ENCODE measurements around the gene SLC24A3.

Gene SLC24A3

DNA sequence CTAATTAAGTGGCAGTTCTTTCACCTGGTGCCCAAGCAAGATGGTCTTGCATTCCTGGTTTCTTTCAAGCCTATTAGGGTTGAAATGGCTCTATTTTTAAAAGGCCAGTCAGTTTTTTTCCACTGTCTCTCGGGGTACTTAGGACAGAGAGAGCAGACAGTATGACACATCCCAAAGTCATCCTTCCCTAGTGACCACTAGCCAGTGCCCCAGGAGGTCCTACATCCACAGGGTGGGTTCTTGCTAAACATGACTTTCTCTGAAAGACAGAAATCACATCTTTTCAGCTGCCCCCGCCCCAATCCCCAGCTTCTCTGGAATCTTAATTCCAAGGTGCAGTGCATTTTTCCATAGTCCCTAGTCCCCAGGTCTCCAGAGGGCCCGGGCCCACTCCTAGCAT is 192.4 kb downstream of the SLC24A3 start:
- TF ChIP-seq, protein P1, sequence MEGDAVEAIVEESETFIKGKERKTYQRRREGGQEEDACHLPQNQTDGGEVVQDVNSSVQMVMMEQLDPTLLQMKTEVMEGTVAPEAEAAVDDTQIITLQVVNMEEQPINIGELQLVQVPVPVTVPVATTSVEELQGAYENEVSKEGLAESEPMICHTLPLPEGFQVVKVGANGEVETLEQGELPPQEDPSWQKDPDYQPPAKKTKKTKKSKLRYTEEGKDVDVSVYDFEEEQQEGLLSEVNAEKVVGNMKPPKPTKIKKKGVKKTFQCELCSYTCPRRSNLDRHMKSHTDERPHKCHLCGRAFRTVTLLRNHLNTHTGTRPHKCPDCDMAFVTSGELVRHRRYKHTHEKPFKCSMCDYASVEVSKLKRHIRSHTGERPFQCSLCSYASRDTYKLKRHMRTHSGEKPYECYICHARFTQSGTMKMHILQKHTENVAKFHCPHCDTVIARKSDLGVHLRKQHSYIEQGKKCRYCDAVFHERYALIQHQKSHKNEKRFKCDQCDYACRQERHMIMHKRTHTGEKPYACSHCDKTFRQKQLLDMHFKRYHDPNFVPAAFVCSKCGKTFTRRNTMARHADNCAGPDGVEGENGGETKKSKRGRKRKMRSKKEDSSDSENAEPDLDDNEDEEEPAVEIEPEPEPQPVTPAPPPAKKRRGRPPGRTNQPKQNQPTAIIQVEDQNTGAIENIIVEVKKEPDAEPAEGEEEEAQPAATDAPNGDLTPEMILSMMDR (conservative IDR thresholded peaks at IDR 0.05; ENCODE audit: low read length) = no peak
- DNase-seq (ENCODE audit: low read depth) = no peak
- H3K4me3 ChIP-seq (ENCODE audit: low read length) = no peak overlapping the region

DNA sequence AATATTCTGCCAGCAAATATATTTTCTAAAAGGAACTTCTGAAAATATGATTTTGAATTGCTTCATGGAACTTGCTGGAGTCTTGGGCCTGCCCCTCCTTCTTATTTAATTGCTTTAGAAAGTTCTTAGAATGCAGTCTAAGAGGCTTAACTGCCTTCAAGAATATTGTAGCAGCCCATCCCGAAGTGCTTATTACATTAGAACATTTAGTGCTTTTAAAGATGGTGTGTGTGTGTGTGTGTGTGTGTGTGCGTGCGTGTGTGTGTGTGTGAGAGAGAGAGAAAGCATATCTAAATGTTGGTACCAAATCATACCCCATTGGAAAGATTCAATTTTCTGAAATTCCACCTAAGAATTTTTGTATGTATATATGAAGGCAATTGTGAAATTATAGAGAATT is 193.5 kb downstream of the SLC24A3 start:
- no peak for DNase-seq (ENCODE audit: low read depth)
- TF ChIP-seq, protein P1 (conservative IDR thresholded peaks at IDR 0.05; ENCODE audit: low read length) = no peak
- no peak overlapping the region for H3K4me3 ChIP-seq (ENCODE audit: low read length)

DNA sequence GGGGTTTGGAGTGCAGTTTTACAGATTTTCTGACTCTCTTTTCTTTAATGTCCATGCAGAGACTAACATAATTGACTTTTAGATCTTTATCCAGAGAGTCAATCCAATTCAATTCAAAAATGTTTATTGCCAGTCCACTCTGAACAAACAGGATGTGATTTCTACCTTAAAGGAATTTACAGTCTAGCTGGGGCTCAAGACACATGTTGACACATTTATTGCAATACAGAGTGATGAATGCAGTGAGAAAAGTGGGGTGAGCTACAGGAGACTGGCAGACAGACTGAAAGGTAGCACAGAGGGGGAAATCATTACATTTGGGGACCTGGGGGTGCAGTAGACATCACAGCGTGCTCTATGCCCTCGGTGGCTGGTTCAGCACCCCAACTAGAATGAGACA is 193.9 kb downstream of the SLC24A3 start:
- TF ChIP-seq, protein P1 (conservative IDR thresholded peaks at IDR 0.05; ENCODE audit: low read length) = no peak
- peak; percentile 2 for DNase-seq (ENCODE audit: low read depth)

DNA sequence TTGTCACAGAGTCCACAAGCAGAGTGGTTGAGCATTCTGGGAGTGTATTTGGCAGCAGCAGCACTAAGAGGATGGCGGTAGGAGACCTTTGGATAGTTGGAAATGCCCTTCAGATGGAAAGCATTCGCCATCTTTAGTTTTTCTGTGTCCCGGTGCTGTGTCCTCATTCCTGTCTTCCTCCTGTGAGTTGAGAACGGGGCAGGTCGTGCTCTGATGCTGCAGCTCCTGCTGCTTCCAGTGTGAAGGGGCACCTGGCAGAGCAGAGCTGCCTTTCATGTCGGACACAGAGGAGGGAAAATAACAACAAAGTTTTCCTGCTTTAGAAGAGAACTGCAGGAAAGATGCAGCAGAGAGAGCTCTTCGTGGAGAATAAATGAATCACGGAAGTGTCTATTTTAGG is 194.8 kb downstream of the SLC24A3 start:
- H3K4me3 ChIP-seq (ENCODE audit: low read length) = no peak overlapping the region
- TF ChIP-seq, protein P1 (conservative IDR thresholded peaks at IDR 0.05; ENCODE audit: low read length) = no peak
- no peak for DNase-seq (ENCODE audit: low read depth)

More for the DNA sequence above, 193.9 kb downstream of the SLC24A3 start:
- H3K4me3 ChIP-seq (ENCODE audit: low read length) = no peak overlapping the region

DNA sequence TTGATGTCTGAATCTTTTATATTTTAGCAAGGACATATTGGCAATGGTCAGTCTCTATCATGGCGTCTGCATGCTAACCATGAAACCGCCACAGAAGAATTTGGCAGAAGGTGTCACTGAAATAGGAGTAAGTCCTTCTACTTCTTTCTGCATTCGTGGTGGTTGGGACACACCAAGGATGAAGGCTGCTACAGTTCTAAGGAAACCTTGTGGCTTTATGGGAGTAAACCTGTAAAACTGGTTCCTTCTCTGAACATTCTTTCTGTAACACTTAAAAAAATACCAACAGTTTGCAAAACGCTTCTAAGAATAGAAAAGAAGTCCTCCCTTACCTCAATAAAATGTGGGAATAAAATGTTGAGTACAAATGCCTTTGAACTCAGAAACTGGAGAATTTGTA is 195.3 kb downstream of the SLC24A3 start:
- TF ChIP-seq, protein P1 (conservative IDR thresholded peaks at IDR 0.05; ENCODE audit: low read length) = no peak
- DNase-seq (ENCODE audit: low read depth) = peak; percentile 16

DNA sequence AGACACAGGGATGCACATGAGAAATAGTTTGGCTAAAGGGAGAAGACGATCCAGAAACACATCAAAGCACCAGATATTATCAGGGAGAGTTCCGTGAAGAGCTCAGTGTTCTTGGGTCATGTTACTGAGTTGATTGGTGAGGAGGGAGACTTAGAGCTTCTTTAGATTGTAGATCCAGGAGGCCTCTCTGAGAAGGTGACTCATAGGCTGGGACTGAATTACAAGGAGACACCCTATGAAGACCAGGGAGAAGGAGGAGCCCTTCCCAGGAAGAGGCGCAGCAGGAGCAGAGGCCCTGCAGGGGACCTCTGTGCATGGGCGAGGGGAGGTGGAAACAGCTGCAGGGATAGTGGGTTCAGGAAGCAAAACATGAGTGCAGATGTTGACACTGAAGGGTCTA is 196.5 kb downstream of the SLC24A3 start:
- TF ChIP-seq, protein P1 (conservative IDR thresholded peaks at IDR 0.05; ENCODE audit: low read length) = no peak
- no peak for DNase-seq (ENCODE audit: low read depth)
- H3K4me3 ChIP-seq (ENCODE audit: low read length) = no peak overlapping the region

More for the DNA sequence above, 195.3 kb downstream of the SLC24A3 start:
- no peak overlapping the region for H3K4me3 ChIP-seq (ENCODE audit: low read length)

DNA sequence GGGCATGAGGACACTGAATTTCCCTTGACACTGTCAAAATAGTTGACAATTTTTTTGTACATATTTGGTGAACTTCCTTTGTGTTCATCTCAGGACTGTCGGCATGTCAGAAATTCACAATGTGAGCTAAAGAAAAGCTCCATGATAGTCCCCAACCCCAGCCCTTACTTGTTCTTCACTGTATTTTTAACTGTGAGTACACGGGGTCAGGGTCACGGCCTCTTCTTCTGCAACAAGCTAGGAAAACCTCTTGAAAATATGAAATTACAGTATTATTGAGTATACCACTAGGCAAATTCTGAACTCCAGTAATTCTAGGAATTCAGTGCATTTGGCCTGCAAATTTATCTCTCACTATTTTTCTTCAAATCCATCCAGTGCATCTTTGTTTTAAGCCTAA is 199.4 kb downstream of the SLC24A3 start:
- H3K4me3 ChIP-seq (ENCODE audit: low read length) = no peak overlapping the region
- TF ChIP-seq, protein P1 (conservative IDR thresholded peaks at IDR 0.05; ENCODE audit: low read length) = no peak
- DNase-seq (ENCODE audit: low read depth) = no peak

All from AG10803 (cell line).